Hematopoietic multipotent progenitor cell treated with erythropoietin and hydrocortisone succinate and interleukin-3 and kit ligand, for 15 days (in vitro differentiated cells): Measurements from ENCODE around the gene LRIG2.
A peak's percentile ranks its signal among the peaks of the same experiment; 100 is the strongest.
"Not testable (repeated sequence)": the region's sequence is repeated elsewhere in the genome, so short reads cannot be mapped to it uniquely, and the experiment has no call there.

Experiments
- DNase-seq: peaks from one replicate; pipeline ENCODE4 v3.0.0-alpha.2; 2015; ENCODE audit warnings: low spot score

The LRIG2 gene

GRCh38 chr1:113126207-113126606 is 53.2 kb downstream of the LRIG2 start:
- no peak for DNase-seq

DNA sequence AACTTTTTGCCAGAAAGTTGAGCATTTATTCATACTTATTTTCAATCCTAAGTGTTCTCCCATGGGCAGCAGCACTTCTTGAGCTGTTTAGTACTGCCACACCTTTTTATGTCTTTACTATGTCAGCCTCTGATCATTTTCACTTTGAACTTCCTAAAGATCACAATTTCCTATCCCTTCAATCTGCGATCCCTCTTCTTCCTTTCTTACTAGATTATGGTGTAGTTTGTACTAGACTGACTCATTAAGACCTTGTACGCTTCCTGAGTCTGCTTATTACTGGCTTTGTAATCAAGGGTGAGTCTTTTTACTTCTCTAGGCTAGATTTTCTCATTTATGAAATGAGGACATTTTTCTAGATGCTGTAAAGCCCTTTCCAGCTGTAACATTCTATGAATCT is 55.1 kb downstream of the LRIG2 start:
- DNase-seq = no peak

GRCh38 chr1:113129529-113130185 is 56.7 kb downstream of the LRIG2 start:
- no peak for DNase-seq

GRCh38 chr1:113133038-113133437 is 60.0 kb downstream of the LRIG2 start:
- no peak for DNase-seq

DNA sequence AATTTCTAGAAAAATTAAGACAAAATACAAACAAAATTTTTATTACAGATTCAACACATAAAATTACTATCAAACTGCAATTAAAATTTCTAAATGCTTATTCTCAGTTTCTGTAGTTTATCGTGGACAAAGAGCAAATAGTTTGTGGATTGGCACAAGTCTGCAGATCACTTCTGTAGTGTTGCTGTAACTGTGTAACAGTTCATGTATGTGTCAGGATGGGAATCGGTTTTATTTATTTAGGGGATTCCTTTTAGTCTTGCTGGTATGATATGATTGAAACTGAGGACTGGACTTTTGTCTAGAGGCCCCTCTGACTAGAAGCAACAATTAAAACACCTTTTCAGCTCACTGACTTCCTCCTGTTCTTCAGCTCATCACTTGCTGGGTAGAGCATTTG is 60.8 kb downstream of the LRIG2 start:
- no peak for DNase-seq

GRCh38 chr1:113135460-113135859 is 62.5 kb downstream of the LRIG2 start:
- DNase-seq = no peak

GRCh38 chr1:113136476-113136875 is 63.5 kb downstream of the LRIG2 start:
- no peak for DNase-seq

DNA sequence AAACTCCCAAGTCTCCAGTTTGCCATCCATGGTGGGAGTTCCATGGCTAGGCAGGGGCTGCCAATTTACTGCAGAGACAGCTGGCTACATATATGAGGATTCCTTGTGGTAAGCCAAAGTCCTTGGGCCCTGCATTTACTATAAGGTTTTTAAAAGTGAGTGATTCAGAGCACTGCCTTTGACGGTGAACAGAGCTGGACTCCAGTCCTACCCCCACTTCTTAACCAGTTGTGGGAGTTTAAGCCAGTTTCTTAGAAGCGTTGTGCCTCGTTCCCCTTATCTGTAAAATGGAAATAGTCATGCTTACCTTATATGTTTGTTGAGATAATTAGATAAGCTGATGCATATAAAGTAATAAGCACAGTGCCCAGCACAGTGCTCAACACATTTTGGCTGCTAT is 64.6 kb downstream of the LRIG2 start:
- no peak for DNase-seq

GRCh38 chr1:113138778-113139177 is 65.8 kb downstream of the LRIG2 start:
- no peak for DNase-seq

- no peak for DNase-seq
These were observed 67.2 kb downstream of the LRIG2 start for GRCh38 chr1:113140176-113140575.

GRCh38 chr1:113140588-113141446 is 67.8 kb downstream of the LRIG2 start:
- DNase-seq = peak; percentile 80

DNA sequence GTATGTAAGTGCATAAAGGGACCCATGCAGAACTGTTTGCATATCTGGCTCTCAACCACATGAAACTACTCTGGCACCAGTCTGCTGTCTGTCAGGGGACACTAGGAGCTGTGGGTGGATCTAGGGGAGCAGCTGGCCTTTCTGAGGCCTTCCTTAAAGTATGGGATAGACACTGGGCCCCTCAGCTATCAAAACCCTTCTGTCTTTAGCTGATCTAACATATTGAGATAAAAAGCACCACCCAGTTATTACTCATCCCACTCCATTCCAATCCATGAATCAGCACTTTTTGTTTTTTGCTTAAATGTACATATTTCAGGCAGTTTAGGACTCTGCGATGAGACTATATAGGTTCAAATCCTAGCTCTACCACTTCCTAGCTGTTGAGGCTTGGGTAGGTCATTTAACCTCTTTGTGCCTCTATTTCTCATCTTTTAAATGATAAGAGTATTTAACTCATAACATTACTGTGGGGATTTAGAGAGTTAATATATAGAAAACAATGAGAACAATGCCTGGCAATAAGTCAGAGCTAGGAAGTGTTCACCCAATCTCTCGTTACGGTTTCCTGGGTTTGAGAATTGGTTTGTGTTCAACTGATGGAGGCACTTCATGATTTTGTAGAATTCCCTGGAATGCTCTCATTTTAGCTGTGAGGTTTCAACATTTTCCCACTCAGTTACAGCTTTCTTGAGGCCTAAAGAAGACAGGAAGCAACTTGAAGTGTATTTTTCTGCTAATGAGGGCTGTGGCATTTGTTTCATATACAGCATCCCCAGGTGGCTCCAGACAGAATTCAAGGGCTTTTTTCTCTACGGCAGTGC is 68.9 kb downstream of the LRIG2 start:
- DNase-seq = peak; percentile 79

- no peak for DNase-seq
These were observed 69.8 kb downstream of the LRIG2 start for GRCh38 chr1:113142791-113143190.

DNA sequence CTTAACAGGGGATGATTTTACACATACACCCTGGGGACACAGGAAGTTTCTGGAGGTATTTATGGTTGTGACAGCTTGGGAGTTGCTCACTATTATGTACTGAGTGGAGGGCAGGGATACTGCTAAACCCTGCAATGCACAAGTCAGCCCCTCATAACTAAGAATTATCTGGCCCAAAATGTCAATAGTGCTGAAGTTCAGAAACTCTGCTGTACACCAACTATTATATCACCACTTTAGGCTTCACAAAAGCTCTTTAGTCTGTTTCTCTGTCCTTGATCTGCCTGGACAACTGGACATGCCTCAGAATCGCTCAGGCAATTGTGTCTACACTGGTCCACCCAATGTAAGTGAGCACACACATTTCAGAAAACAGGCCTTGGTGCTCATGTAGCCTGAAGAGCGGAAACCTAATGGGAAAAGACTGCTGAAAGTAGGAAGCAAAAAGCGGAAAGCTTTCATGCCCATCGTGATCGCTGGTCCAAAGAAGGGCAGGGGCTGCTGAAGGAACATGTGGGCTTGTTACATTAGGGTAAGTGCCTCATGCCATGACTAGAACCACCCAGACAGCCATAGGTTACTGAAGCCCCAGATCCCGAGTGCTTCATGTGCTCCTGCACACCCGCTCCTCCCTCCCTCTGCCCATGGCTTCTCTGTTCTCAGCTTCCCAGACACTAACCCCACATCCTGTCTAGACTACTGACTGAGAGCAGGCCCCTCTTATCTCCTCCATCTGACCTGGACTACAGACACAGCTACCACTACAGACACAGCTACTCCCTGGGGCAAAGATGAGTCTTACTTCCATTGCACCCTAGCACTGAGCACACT is 73.5 kb downstream of the LRIG2 start:
- DNase-seq = no peak

DNA sequence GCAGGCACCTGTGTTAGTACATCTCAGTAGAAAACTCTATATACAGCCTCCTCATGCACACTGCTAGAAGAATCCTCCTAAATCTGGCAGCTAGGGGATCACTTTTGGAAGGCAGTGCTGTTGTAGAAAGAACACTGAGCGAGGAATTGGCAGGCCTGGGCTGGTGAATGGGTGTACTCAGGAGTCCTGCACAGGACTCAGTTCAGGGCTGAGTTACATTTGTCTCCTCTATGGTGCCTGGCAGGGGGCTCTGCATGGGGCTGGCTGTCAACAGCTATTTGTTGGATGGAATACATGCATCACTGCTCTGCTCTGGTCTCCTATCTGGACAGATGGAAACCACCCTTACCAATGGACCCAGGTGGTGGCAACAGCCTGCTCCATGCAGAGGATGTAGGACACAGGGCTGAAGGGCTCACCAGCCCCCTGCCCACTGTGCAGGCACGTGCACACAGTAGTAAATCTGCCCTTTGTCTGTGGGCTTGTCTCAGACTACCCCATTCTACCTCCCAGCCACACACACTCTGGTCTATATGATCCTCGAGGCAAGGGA is 74.2 kb downstream of the LRIG2 start:
- DNase-seq = no peak

DNA sequence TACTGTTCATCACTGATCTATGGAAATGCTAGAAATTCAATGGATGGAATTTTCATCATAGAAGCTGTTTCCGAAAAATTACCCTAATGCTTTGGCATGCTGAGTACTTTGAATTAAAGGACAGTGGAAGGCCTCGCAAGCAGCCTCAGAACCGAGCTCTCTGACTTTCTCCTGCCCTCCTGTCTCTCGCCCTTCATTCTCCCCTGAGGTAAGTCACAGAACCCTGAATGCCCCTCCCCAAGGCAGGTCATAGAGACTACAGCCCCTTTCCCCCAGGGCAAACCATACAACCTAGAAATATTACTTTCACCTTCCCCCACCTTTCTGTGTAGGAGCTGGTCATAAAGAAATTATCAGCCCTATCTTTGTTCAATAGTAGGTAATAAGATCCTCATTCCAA is 74.8 kb downstream of the LRIG2 start:
- DNase-seq = no peak

DNA sequence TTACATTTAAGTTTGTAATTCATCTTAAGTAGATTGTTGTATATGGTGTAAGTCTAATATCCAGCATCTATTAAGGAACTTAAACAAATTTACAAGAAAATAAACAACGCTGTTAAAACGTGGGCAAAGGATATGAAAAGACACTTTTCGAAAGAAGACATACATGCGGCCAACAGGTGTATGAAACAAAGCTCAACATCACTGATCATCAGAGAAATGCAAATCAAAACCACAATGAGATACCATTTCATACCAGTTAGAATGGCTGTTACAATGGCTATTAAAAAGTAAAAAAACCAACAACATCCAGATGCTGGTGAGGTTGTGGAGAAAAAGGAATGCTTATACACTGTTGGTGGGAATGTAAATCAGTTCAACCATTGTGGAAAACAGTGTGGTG is 77.5 kb downstream of the LRIG2 start:
- DNase-seq = not testable (repeated sequence)

DNA sequence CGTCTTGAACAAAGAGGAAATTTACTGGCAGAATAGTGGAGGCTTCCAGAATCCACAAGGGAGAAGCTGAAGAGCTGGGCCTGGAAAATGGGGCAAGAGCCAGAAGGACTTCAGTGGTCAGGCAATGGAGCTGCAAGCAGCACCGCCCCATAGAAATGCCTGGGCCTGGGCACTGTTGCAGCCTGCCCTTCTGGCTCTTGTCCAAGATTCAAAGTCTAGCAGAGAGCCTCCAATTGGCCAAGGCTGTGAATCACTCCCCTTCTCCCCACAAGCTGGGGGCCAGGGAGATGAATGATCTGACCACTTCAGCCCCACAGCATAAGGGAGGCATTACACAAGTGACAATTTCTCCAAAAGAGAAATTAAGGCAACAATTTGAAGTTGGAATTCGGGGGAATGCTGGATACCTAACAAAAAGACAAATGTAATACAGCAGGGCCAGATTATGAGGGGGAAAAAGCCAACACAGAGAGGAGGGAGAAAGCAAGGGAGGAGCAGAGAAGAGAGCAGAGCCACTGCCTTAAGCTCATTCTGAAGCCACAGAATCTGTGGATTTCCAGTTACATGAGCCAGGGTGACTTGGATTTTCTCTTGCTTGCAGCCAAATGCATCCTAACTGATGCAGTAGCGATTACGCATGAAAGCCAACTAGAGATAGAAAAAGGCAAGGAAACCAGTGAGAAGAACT is 80.3 kb downstream of the LRIG2 start:
- no peak for DNase-seq

DNA sequence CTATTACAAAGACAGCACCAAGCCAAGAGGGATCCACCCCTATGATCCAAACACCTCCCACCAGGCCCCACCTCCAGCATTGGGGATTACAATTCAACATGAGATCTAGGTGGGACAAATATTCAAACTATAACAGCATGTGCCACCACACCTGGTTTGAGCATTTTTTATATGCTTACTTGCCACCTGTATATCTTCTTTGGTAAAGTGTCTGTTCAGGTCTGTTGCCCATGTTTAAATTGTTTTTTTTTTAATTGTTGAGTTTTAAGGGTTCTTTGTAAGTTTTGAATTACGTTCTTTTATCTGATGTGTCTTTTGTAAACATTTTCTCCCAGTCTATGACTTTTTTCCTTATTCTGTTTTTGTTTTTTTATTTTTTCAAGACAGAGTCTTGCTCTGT is 83.4 kb downstream of the LRIG2 start:
- no peak for DNase-seq

DNA sequence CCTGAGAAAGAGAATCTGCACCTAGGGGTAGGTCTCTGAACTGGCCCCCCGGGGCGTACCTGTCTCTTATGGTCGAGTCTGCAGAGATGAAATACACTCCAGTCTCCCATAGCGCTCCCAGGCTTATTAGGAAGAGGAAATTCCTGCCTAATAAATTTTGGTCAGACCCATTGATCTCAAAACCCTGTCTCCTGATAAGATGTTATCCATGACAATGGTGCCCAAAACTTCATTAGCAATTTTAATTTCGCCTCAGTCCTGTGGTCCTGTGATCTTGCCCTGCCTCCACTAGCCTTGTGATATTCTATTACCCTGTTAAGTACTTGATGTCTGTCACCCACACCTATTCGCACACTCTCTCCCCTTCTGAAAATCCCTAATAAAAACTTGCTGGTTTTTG is 85.7 kb downstream of the LRIG2 start:
- not testable (repeated sequence) for DNase-seq

- no peak for DNase-seq
These were observed 93.5 kb downstream of the LRIG2 start for GRCh38 chr1:113166473-113166872.
